Measurements from ENCODE around the gene MCFD2.
A peak's percentile ranks its signal among the peaks of the same experiment; 100 is the strongest.

Gene MCFD2

DNA sequence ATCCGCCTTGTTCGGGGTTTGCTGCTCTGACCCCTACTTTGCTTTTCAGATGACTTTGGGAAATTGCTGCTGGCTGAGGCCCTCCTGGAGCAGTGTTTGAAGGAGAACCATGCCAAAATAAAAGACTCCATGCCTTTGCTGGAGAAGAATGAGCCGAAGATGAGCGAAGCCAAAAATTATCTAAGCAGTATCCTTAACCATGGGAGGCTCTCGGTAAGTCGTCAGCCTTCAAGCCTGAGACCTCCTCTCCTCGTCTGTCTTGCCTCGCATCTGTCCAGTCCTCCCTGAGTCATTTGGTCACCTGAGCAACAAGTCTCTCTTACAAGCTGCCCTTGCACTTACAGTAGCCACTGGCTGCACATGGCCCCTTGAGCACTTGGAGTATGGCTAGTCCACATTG, 34.7 kb upstream of the MCFD2 start:
- no peak overlapping the region for H3K23ac ChIP-seq (ENCODE audit: low read length)
- no peak overlapping the region for H2BK120ac ChIP-seq (ENCODE audit: insufficient read depth, low read length, poor library complexity)
- H4K91ac ChIP-seq (ENCODE audit: low read depth, low read length) = no peak overlapping the region
- no peak for DNase-seq
- no peak overlapping the region for H2BK12ac ChIP-seq (ENCODE audit: low read length)
- no CpG with 5 or more reads among the region's 8 CpGs for WGBS (ENCODE audit: extremely low coverage, insufficient coverage, insufficient read length)
- H4K8ac ChIP-seq (ENCODE audit: low read depth, low read length) = no peak overlapping the region
- no peak overlapping the region for H3K27ac ChIP-seq (ENCODE audit: low read depth, low read length)
- no peak overlapping the region for H3K14ac ChIP-seq (ENCODE audit: low read length)
- no peak overlapping the region for H2AK5ac ChIP-seq (ENCODE audit: low read length)
- H3K4ac ChIP-seq (ENCODE audit: low read depth, low read length) = no peak overlapping the region
- H2BK5ac ChIP-seq (ENCODE audit: low read depth, low read length, poor library complexity) = no peak overlapping the region
- no peak overlapping the region for H3K18ac ChIP-seq (ENCODE audit: low read length)
- H3K9ac ChIP-seq (ENCODE audit: low read length) = no peak overlapping the region
- no peak overlapping the region for H2AFZ ChIP-seq (ENCODE audit: insufficient read depth, low read length, poor library complexity)
- H3K4me3 ChIP-seq (ENCODE audit: low read depth, low read length) = no peak overlapping the region
- H3K4me1 ChIP-seq (ENCODE audit: control insufficient read depth in 1 of 2, insufficient read depth in 2 of 2, low read length in 2 of 2) = peaks cover 1 to 6% of the 10 kb centered on the region in 2 experiments
- H3K79me1 ChIP-seq (ENCODE audit: low read length) = peaks cover 1% of the 10 kb centered on the region
- H3K27me3 ChIP-seq (ENCODE audit: insufficient read depth, low read length) = no peaks in the 10 kb centered on the region
- H3K4me2 ChIP-seq (ENCODE audit: low read length) = no peak overlapping the region
- no peak overlapping the region for H4K12ac ChIP-seq (ENCODE audit: low read depth, low read length)
- peaks cover 2% of the 10 kb centered on the region for H3K79me2 ChIP-seq (ENCODE audit: control insufficient read depth, insufficient read depth, low read length, poor library complexity)
- no peaks in the 10 kb centered on the region for H3K9me3 ChIP-seq (ENCODE audit: insufficient read depth, low read depth, low read length)
- H3K36me3 ChIP-seq (ENCODE audit: control insufficient read depth in 1 of 2, insufficient read depth in 2 of 2, low read length in 2 of 2) = peaks cover 30 to 31% of the 10 kb centered on the region in 2 experiments

DNA sequence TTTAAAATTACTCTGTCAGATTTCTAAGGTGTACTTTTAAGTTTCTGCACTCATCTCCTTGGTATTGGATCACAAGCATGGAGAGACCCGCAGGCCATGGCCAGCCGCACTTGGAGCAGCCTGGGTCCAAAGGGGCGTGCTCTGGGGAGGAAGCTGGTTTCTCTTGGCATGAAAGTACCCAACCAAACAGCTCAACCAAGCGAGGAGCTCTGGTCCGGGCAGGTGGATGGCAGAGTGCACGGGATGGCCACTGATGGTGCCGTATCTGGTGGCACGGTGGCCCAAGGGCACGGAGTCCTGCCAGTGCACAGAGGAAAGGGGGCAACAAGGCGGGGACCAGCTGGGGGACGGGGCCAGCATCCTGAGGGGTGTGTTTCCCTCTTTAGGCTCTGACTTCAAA, 32.2 kb upstream of the MCFD2 start:
- no peak overlapping the region for H2BK5ac ChIP-seq (ENCODE audit: low read depth, low read length, poor library complexity)
- WGBS (ENCODE audit: extremely low coverage, insufficient coverage, insufficient read length) = no CpG with 5 or more reads among the region's 11 CpGs
- no peaks in the 10 kb centered on the region for H3K79me1 ChIP-seq (ENCODE audit: low read length)
- peaks cover 0 to 2% of the 10 kb centered on the region in 2 experiments for H3K4me1 ChIP-seq (ENCODE audit: control insufficient read depth in 1 of 2, insufficient read depth in 2 of 2, low read length in 2 of 2)
- H2AK5ac ChIP-seq (ENCODE audit: low read length) = no peak overlapping the region
- no peak overlapping the region for H2BK12ac ChIP-seq (ENCODE audit: low read length)
- peaks cover 23 to 27% of the 10 kb centered on the region in 2 experiments for H3K36me3 ChIP-seq (ENCODE audit: control insufficient read depth in 1 of 2, insufficient read depth in 2 of 2, low read length in 2 of 2)
- no peak overlapping the region for H2BK120ac ChIP-seq (ENCODE audit: insufficient read depth, low read length, poor library complexity)
- H3K14ac ChIP-seq (ENCODE audit: low read length) = no peak overlapping the region
- H3K79me2 ChIP-seq (ENCODE audit: control insufficient read depth, insufficient read depth, low read length, poor library complexity) = peaks cover 6% of the 10 kb centered on the region
- no peak for DNase-seq
- H3K4me2 ChIP-seq (ENCODE audit: low read length) = no peak overlapping the region
- H3K9me3 ChIP-seq (ENCODE audit: insufficient read depth, low read depth, low read length) = no peaks in the 10 kb centered on the region
- no peak overlapping the region for H3K27ac ChIP-seq (ENCODE audit: low read depth, low read length)
- H3K23ac ChIP-seq (ENCODE audit: low read length) = no peak overlapping the region
- H2AFZ ChIP-seq (ENCODE audit: insufficient read depth, low read length, poor library complexity) = no peak overlapping the region
- H3K18ac ChIP-seq (ENCODE audit: low read length) = peak overlapping the region; percentile 21
- no peak overlapping the region for H4K91ac ChIP-seq (ENCODE audit: low read depth, low read length)
- H4K8ac ChIP-seq (ENCODE audit: low read depth, low read length) = no peak overlapping the region
- H3K9ac ChIP-seq (ENCODE audit: low read length) = no peak overlapping the region
- peak overlapping the region; percentile 77 for H3K4ac ChIP-seq (ENCODE audit: low read depth, low read length)
- H4K12ac ChIP-seq (ENCODE audit: low read depth, low read length) = no peak overlapping the region
- H3K4me3 ChIP-seq (ENCODE audit: low read depth, low read length) = no peak overlapping the region
- no peaks in the 10 kb centered on the region for H3K27me3 ChIP-seq (ENCODE audit: insufficient read depth, low read length)

DNA sequence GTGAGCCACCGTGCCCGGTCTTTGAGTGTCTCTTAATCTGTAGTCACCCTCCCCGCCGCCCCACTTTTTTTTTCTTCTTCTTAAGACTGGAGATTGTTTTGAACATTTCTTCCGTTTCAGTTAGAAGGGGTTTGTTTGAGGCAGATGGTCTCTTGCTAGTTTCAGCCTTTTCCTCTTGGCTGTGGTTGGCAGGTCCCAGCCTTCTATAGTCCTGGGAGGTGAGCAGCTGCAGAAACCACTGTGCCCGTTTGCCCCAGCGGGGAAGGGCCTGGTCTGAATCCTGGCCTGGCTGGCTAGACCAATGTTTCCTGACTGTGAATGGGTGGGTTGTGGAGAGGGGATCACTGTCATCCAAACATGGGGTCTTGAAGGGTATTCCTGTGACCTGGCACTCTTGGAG, 30.1 kb upstream of the MCFD2 start:
- Histone ChIP-seq H3K23ac (ENCODE audit: low read length) (no peak overlapping the region), H3K9ac (ENCODE audit: low read length) (no peak overlapping the region), H3K4me3 (ENCODE audit: low read depth, low read length) (peak overlapping the region; percentile 31), H2AFZ (ENCODE audit: insufficient read depth, low read length, poor library complexity) (no peak overlapping the region), H3K18ac (ENCODE audit: low read length) (peak overlapping the region; percentile 52), H4K8ac (ENCODE audit: low read depth, low read length) (no peak overlapping the region), H3K36me3 (ENCODE audit: control insufficient read depth in 1 of 2, insufficient read depth in 2 of 2, low read length in 2 of 2) (peaks cover 12 to 13% of the 10 kb centered on the region in 2 experiments), H2BK12ac (ENCODE audit: low read length) (no peak overlapping the region), H3K79me1 (ENCODE audit: low read length) (peaks cover 13% of the 10 kb centered on the region), H3K4ac (ENCODE audit: low read depth, low read length) (peak overlapping the region; percentile 84), H4K12ac (ENCODE audit: low read depth, low read length) (no peak overlapping the region), H2AK5ac (ENCODE audit: low read length) (no peak overlapping the region), H3K27ac (ENCODE audit: low read depth, low read length) (no peak overlapping the region), H3K79me2 (ENCODE audit: control insufficient read depth, insufficient read depth, low read length, poor library complexity) (peaks cover 15% of the 10 kb centered on the region), H3K9me3 (ENCODE audit: insufficient read depth, low read depth, low read length) (no peaks in the 10 kb centered on the region), H4K91ac (ENCODE audit: low read depth, low read length) (no peak overlapping the region), H3K14ac (ENCODE audit: low read length) (peak overlapping the region; percentile 20), H2BK120ac (ENCODE audit: insufficient read depth, low read length, poor library complexity) (no peak overlapping the region), H3K4me2 (ENCODE audit: low read length) (no peak overlapping the region), H3K4me1 (ENCODE audit: control insufficient read depth in 1 of 2, insufficient read depth in 2 of 2, low read length in 2 of 2) (peaks cover 0 to 4% of the 10 kb centered on the region in 2 experiments), H2BK5ac (ENCODE audit: low read depth, low read length, poor library complexity) (no peak overlapping the region), H3K27me3 (ENCODE audit: insufficient read depth, low read length) (no peaks in the 10 kb centered on the region)
- WGBS (ENCODE audit: extremely low coverage, insufficient coverage, insufficient read length) = no CpG with 5 or more reads among the region's 7 CpGs
- no peak for DNase-seq

DNA sequence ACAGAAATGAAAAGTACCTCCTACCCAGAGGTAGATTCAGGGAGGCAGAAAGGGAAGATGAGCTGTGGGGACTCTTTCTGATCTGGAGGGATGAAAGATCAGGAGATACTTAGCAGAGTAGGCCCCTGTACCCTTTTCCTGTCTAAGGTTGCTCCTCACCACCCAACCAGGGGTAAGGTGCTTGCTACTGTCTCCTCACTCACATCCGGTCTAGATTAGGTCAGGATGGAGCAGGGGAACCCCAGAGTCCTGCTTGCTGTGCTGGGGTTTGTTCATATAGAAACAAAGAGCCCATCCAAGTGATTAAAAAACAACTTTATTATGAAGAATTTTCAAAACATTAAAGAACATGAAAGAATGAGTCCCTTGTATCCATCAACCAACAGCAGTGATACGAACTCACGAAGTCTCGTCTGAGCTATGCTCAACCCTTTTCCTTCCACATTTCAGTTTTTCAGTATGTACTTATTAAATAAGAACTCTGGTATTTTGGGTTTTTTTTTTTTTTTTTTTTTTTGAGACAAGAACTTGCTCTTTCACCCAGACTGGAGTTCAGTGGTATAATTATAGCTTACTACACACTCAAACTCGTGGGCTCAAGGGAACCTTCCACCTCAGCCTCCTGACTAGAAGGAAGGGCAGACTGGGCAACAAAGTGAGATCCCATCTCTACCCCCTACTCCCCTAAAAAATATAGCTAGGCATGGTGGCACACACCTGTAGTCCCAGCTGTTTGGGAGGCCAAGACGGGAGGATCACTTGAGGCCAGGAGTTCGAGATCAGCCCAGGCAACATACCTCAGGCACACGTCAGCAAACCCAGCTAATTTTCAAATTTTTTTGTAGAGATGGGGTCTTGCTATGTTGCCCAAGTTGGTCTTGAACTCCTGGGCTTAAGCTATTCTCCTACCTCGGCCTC, 28.5 kb upstream of the MCFD2 start:
- peak in 1 of 2 donors; percentile 54 for DNase-seq
- peak overlapping the region; percentile 4 for H3K14ac ChIP-seq (ENCODE audit: low read length)
- peak overlapping the region; percentile 82 for H3K18ac ChIP-seq (ENCODE audit: low read length)
- H2AFZ ChIP-seq (ENCODE audit: insufficient read depth, low read length, poor library complexity) = no peak overlapping the region
- H4K8ac ChIP-seq (ENCODE audit: low read depth, low read length) = no peak overlapping the region
- no peak overlapping the region for H3K23ac ChIP-seq (ENCODE audit: low read length)
- H4K12ac ChIP-seq (ENCODE audit: low read depth, low read length) = peak overlapping the region; percentile 20
- peaks cover 12 to 16% of the 10 kb centered on the region in 2 experiments for H3K4me1 ChIP-seq (ENCODE audit: control insufficient read depth in 1 of 2, insufficient read depth in 2 of 2, low read length in 2 of 2)
- peak overlapping the region; percentile 44 for H2BK12ac ChIP-seq (ENCODE audit: low read length)
- H3K4ac ChIP-seq (ENCODE audit: low read depth, low read length) = peak overlapping the region; percentile 80
- no peak overlapping the region for H3K4me3 ChIP-seq (ENCODE audit: low read depth, low read length)
- peaks cover 25% of the 10 kb centered on the region for H3K79me1 ChIP-seq (ENCODE audit: low read length)
- H3K9ac ChIP-seq (ENCODE audit: low read length) = no peak overlapping the region
- no CpG with 5 or more reads among the region's 9 CpGs for WGBS (ENCODE audit: extremely low coverage, insufficient coverage, insufficient read length)
- H3K4me2 ChIP-seq (ENCODE audit: low read length) = peak overlapping the region; percentile 6
- peak overlapping the region; percentile 19 for H4K91ac ChIP-seq (ENCODE audit: low read depth, low read length)
- peaks cover 10% of the 10 kb centered on the region in 2 experiments for H3K36me3 ChIP-seq (ENCODE audit: control insufficient read depth in 1 of 2, insufficient read depth in 2 of 2, low read length in 2 of 2)
- H3K27ac ChIP-seq (ENCODE audit: low read depth, low read length) = no peak overlapping the region
- no peak overlapping the region for H2AK5ac ChIP-seq (ENCODE audit: low read length)
- H2BK5ac ChIP-seq (ENCODE audit: low read depth, low read length, poor library complexity) = peak overlapping the region; percentile 24
- peaks cover 22% of the 10 kb centered on the region for H3K79me2 ChIP-seq (ENCODE audit: control insufficient read depth, insufficient read depth, low read length, poor library complexity)
- no peaks in the 10 kb centered on the region for H3K9me3 ChIP-seq (ENCODE audit: insufficient read depth, low read depth, low read length)
- no peak overlapping the region for H2BK120ac ChIP-seq (ENCODE audit: insufficient read depth, low read length, poor library complexity)
- H3K27me3 ChIP-seq (ENCODE audit: insufficient read depth, low read length) = no peaks in the 10 kb centered on the region

Data from trophoblast cell (in vitro differentiated cells and primary cell).